ENCODE data around the gene ANKRD44.
A peak's percentile ranks its signal among the peaks of the same experiment; 100 is the strongest.
"Not testable (repeated sequence)": the region's sequence is repeated elsewhere in the genome, so short reads cannot be mapped to it uniquely, and the experiment has no call there.

The ANKRD44 gene

DNA sequence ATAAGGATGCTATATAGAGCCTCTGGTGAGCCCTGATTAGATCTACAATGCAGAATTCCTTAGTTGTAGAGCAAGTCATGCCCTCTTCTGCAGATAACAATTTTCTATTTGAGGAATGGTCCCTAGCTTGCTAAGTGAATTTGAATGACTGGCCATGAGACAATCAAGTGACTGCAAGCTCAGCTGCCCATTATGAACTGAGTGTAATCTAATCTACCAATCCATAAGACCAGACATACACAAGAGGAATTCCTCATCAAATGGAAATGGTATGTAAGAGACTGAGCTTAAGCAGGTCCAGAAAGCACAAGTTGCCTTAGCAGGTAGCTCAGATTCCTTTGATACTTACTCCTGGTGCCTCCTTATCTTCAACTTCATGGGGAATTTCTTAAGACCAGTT, 4.8 kb upstream of the ANKRD44 start:
- DNase-seq = no peak

DNA sequence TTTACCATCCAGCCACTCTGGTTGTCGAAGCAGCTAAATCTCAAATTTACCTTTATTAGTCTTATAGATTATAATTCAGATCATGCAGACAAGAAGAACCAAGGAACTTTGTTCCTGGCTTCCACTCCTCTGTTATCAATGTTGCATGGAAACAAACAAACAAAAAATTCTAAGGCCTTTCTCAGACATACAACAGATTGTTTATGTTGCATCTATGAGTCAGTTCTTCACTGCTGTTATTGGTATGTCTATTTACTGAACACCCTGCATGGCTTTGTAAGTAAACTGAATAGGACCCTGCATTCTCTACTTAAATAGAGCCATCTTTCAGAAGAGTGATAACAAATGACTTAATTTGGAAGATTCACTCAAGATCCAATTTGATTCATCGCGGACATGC, 1.6 kb upstream of the ANKRD44 start:
- no peak for DNase-seq

DNA sequence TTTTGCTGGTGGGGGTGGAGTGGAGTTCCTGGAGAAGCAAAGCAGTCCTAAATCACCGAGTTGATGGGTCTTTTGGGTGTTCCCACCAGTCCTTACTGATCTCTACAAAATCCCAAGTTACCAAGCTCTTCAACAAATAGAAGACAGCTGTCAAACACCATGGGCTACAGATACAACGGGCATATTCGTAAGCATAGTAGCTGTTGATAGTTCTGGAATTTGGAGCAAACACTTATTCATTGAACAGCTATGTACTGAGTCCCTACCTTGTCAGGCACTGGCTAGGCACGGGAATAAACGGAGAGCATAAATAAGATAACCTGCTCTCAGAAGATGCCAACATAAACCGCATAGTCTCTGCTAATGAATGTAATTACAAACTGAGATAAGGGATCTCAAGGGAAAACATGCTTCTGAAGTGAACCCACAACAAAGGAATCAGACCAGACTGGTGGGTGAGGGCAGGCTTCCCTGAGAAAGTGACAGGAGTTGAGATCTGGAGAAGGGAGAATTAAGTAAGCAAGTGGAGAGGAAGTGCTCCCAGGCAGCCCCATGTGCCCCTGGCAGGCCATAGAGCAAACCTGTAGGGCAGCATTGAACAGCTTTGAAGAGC, 947 bp upstream of the ANKRD44 start:
- DNase-seq = no peak

DNA sequence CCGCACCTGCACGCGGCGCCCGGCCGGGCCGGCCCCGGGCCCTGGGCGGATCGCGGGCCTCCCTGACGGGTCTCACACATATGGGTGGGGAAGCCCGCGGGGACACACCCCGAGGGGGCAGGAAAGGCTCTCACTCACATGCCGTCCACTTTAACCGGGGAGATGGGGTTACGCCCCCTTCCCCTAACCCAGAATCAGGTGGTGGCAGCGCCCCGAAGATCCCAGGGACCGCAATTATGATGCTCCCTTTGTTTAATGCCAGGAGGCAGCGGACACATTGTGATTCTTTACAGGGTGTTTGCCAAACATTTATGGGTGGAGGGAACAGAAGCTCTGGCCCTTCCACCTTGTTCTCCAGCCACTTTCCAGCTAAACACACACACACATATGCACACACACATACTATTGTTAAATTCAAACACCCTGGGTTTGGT, 424 bp upstream of the ANKRD44 start:
- DNase-seq = no peak

DNA sequence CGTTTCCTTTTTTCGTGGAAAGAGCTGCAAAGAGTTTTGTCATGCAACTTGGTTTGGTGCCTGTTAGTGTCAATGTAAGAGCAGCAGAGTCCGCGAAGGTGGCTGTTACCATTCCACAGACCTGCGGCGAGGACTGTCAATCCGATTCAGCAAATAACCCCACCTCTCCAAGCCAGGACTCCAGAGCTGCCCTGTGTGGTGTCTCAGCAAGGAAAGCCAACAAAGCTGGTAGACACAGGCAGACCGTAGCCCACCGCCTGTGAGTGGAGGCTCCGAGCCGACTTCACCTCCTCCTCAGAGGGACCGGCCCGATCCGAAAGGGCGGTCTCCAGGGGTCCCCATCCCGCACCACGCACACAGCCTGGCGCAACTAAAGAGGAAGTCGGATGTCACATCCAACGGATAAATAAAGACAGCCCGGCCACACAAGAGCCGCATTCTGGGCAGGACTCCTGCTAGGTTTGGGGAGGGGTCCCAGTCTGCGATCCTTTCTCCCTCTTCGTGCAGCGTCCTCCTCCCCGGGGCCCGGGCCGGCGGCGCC, 819 bp downstream of the ANKRD44 start:
- DNase-seq = no peak

DNA sequence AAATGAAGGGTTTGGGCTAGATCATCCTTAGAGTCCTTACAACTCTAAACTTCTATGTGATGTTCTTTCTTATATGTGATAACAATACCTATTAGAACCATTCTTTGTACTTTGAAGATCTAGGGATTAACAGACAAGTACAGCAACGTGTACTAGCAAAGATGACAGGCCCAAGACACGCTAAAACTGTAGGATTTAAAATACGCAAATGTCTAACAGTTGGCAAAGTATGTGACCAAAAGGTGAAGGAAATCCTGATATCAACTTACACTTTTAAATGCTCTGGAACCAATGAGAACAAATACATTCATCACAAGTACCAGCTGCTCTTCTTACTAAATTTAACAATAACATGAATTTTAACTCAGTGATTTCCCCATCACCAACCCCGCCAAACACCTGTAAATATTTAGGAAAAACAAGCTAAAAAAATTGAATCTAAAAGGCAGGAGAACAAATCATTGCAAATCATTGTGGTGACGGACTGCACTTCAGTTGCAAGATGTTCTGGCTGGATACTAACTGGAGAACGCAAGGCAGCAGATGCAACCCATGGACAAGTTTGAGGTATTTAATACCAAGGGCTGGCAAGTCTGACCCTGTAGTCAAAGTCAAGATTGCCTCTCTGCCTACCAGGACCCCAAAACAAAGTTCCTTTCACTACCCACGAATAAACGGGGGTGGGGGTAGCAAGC, 1.4 kb downstream of the ANKRD44 start:
- no peak for DNase-seq

DNA sequence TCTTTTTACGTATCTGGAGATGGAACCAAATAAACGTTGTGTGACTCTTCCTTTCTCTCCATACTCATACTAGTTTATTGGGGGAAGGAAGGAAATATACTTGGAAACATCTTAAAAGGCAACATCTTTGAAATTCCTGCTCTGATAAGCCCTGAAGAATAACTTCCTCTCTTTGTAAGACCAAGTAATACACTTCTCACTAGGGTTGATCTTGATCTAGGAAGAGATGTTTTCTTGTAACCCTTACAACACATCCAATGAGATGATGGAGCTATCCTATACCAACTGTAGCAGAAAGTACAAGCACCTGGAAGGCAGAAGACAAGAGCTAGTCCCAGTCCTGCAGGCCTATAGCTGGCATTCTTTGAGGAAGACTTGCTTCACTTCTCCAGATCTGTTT, 2.0 kb downstream of the ANKRD44 start:
- no peak for DNase-seq

DNA sequence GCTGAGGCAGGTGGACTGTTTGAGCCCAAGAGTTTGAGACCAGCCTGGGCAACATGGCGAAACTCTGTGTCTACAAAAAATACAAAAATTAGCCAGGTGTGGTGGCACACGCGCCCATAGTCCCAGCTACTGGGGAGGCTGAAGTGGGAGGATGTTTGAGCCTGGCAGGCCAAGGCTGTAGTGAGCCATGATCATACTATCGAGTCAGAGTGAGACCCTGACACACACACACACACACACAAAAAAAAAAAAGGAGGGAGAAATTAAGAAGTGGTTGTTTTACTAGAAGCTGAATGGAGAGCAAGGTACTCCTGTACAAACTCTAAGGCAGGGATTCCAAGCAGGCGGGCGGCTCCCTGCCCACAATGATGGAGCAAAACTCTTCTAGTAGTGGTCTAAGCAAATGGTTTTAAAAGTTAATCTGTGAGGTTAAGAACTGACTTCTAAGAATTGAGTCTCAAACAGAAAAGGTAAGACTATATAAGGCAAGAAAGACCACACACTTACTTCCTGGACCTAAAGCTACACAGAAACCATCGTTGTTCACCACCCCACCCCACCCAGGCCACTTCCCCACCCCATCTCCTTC, 2.6 kb downstream of the ANKRD44 start:
- DNase-seq = no peak

DNA sequence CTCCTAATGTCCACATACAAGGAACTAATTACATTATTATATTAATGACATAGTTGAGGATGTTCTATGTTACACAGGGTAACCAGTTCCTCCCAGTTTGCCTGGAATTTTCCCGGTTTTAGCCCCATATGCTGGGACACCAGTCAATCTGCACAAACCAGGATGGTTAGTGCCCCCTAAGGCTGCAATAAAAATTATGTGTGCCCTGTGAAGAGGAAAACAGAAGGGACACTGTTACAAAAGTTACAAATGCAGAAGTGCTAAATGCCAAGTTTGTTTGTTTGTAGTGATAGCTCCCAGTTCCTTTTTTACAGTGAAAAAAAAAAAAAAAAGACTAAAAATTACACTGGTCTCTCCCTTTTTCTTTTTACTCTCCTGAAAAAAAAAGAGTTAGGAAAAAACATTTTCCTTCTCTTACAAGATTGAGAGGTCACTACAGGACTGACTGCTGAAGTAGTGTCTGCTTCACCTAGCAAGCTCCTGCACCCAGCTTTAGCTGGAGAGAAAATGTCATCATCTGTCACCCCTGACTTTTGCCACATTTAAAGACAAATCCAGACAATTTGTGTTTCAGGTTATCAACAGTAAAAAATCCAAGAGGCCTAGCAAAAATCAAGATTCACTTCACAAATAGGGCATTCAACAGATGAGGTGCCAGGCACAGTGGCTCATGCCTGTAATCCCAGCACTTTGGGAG, 3.2 kb downstream of the ANKRD44 start:
- no peak for DNase-seq

DNA sequence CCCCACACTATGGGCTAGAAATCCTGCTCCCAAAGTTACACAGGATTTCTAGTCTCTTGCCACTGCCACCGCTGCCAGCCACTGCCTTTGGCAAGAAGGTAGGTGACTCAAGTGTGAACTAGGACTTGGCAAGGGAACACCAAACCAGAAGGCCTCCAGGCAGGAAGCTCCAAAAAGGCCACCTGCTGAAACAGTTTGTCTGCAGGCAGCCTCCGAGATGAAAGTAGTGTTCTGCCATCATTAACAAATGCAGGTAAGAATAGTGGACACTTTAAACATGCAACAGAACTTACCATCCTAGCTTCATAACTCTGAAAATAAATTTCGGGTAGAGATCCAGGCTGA, 3.9 kb downstream of the ANKRD44 start:
- DNase-seq = peak; percentile 63 to 79

DNA sequence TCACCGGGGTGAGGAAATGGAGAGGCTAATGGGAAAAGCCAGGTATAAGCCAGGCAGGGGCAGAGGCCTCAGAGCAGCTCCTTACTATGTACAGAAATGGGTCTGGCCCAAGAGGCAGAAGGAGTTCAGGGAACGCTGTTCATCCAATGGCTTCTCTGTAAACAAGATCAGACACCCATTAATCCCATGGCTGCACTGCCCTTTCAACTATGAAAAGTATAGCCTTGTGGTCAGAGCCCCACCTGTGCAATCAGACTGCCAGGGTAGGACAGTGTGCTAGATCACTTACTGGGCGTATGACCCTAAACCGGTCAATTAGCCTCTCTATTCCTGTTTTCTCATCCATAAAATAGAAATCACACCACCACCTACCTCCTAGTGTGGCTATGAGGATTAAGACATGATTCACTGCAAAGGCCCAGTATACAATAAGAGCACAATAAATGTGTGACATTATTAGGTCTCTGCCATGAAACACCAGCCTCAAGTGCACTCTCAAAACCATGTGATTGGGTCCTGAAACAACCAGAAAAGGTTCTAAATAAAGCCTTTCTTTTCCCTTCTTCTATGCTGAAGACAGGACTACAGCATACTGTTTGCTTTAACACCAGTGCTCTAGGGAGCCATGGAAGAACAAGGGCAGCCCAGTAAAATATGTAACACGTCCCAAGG, 4.4 kb downstream of the ANKRD44 start:
- no peak for DNase-seq

DNA sequence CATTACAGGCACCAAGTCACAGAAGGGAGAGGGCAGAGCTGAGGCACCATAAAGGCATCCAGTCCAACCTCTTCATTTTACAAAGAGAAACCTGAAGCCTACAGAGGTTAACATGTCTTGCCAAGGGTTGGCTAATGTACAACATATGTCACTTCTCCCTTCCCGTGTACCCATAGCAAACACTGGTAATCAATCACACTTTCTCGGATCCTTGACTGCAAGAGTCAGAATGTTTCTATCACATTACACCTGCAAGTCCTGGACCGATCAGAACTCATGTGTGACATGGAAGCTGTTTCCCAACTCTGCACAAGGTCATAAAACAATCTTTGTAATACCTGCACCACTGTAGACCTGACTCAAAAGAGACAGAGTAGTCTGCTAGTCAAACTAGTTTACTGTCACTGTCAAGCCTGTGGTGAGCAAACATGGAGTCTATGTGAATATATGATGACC, 6.0 kb downstream of the ANKRD44 start:
- DNase-seq = no peak

DNA sequence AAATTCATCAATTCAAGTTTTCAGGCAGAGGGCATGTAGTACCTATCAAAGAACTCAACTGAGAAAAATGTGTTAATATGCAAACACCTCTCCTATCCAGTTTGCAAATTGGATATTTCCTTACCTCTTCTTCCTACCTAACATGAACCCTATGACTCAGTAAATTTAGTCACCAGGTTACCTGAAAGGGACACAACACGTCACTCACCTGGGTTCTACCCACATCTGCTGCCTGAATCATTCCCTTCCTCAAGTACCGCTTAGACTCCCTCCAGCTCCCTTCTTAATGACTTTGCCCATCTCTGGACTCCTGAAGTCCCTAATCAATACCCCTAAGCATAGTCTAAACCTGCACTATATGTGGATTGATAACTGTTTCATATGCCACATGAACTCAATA, 10.4 kb downstream of the ANKRD44 start:
- DNase-seq = no peak

DNA sequence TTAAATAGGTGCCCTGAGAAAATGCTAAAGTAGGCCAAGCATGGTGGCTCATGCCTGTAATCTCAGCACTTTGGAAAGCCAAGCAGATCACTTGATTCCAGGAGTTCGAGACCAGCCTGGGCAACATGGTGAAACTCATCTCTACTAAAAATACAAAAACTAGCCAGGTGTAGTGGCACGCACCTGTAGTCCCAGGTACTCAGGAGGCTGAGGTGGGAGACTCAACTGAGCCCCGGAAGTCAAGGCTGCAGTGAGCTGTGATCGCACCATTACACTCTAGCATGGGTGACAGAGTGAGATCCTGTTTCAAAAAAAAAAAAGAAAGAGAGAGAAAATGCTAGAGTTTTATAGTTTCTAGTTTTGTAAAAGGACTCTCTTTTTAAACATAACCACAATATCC, 12.0 kb downstream of the ANKRD44 start:
- DNase-seq = no peak

DNA sequence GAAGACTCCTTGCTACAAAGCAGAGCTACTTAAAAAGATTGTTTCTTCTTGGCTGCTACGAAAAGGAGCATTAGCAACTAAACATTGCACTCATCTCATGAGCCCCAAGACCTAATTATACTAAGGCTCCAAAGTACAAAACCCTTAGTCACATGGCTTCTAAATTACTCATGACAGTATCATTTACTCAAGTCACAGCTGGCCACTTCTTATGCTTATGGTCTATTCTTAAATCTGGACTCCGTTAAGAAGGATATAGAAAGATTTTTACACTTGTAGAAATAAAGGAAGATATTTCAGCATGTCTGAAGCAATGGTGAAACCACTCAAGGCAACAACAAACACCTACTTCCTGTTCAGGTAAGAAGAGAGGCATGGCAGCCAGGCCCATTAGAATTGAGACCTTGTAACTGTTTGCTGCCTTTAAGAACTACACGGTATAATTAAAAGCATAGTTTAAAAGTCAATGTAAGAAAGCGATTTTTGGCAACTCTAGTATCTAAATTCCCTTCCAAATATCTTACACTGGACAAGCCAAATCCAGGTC, 12.7 kb downstream of the ANKRD44 start:
- DNase-seq = no peak

DNA sequence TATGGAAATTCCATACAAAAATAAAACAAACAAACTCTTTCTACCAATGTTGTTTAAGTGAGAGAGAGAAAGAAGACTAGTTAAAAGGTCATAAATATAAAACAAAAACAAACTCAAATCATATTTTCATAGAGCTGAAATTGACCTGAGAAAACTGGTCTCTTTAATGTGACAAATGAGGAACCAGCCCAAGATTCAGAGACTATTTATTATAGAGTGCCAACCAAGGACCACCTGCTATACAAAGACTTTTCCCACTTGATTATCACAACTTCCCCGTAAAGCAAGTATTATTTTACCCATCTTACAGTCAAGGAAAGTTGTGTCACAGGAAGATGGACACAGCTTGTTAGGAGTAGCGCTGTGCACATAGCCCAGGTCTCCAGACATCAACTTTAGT, 13.3 kb downstream of the ANKRD44 start:
- no peak for DNase-seq

DNA sequence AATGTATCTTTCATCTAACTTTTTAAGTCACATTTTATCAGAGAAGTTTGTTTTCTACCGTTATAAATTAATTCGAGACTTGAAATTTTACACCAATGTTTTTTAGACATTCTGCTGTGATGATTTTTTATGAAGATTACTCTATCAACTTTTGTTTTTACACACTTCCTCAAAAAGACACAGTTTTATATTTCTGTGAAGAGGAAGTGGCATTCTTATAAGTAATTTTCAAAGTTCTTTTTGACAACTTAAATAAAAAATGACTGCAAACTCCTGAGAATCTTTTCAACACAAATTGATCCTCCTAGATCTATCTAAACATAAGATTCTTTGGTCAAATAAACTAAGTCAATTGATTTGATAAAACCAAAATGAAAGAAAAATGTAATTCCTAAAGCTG, 13.7 kb downstream of the ANKRD44 start:
- DNase-seq = no peak

DNA sequence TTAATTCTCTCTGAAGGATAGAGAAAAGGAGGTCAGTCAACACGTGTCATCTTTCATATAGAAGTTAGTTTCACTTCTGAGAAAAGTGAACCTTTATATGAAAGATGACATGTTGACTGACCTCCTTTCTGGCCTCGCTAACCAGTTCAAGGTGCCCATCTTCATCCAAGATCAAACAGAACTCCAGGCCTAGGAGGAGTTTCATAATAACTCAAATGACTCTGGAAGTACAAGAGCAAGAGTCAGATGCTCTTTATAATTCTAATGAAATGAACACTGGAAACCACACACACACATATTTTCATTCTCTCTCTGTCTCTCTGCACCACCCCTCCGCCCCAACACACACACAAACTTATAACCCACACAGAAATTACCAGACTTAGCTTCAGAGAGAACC, 16.3 kb downstream of the ANKRD44 start:
- DNase-seq = no peak

DNA sequence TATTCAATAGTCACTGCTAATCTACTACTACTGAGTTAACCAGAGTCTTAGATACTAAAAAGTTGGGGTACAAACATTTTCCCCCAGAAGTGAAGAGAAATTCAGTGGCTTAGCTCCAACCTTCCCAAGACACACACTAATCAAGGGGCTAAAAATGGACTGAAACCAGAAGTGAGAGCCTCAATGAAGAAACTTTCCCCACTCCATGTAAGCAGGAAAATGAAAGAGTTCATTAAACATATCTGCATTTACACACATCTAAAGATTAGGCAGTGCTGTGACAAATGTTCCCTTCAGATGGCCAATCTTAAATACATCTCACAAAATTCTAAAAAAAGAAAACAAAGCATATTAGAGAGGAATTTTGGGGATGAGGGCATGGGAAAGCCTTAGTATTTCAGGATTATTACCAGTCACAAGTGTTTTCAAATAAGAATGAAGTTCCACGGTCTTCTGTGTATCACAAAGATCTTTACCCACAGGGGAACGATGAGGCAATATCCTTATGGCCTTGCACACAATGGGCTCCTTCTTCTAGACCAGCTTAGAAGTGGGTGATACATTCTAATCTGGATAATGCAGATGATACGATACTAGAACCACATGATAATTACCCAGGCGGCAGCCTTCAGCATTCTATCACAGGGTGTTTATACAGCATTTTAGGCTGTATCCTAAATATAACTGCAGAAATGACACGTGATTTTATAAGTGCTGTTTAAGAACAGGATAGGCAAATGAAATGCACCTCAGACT, 17.1 kb downstream of the ANKRD44 start:
- no peak for DNase-seq

DNA sequence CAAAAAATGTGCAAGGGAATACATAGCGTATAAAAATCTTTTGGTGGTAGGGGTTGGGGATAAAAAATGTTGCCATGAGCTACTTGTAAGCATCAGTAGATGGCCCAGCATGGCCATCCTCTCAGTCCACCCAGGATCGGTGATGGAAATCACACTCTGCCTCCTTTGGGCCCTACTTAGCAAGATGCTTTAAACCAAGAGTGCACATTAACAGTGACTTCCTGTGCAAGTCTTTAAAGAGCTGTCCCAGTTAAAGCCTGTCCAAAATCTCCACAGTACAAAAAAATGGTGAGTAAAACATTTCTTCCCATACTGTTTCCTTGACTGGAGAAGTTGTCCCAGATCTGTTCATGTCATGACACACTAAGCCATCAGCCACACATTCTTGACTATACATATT, 18.0 kb downstream of the ANKRD44 start:
- DNase-seq = no peak

DNA sequence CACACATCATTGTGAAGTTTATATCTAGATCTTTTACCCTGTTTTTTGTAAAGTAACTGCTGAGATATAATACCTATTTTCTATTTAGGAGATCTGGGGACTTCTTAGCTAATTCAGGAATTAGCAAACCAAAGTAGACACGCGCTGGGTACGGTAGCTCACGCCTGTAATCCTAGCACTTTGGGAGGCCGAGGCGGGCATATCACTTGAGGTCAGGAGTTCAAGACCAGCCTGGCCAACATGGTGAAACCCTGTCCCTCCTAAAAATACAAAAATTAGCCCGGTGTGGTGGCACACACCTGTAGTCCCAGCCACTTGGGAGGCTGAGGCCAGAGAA, 23.0 kb downstream of the ANKRD44 start:
- not testable (repeated sequence) for DNase-seq
